Immature natural killer cell (primary cell): Measurements from ENCODE around the gene USP3. TPM values are rescaled to one million over a fixed set of nuclear protein-coding genes. Genes with fewer than 3 reads are reported as not detected.

Experiments
- DNase-seq, 3 donors: peaks; one replicate each; pipeline ENCODE4 v3.0.0; 2022; ENCODE audit warnings: mixed read lengths in 1 of 3
- H3K27ac Mint-ChIP-seq, 6 donors: one replicate each; pipeline ENCODE4 v1.8.0; 2020; ENCODE audit warnings: mixed read lengths in 6 of 6, mild to moderate bottlenecking in 5 of 6, inconsistent platforms in 4 of 6, moderate library complexity in 3 of 6
- H3K27me3 Mint-ChIP-seq, 3 donors: one replicate each; pipeline ENCODE4 v1.8.0; 2020 to 2021; ENCODE audit warnings: low read depth in 3 of 3, mild to moderate bottlenecking in 3 of 3, mixed read lengths in 3 of 3, moderate library complexity in 3 of 3, inconsistent platforms in 1 of 3
- H3K36me3 Mint-ChIP-seq, 3 donors: one replicate each; pipeline ENCODE4 v1.8.0; 2020; ENCODE audit warnings: mixed read lengths in 3 of 3, inconsistent platforms in 2 of 3, mild to moderate bottlenecking in 2 of 3
- H3K4me1 Mint-ChIP-seq, 2 donors: one replicate each; pipeline ENCODE4 v1.8.0; 2020; ENCODE audit warnings: inconsistent platforms in 2 of 2, mild to moderate bottlenecking in 2 of 2, mixed read lengths in 2 of 2, moderate library complexity in 1 of 2
- H3K4me3 Mint-ChIP-seq, 5 donors: one replicate each; pipeline ENCODE4 v1.8.0; 2020; ENCODE audit warnings: mild to moderate bottlenecking in 5 of 5, mixed read lengths in 5 of 5, inconsistent platforms in 3 of 5, moderate library complexity in 3 of 5
- H3K9me3 Mint-ChIP-seq, 6 donors: one replicate each; pipeline ENCODE4 v1.8.0; 2020; ENCODE audit warnings: mild to moderate bottlenecking in 6 of 6, mixed read lengths in 6 of 6, inconsistent platforms in 4 of 6, moderate library complexity in 3 of 6
- polyA plus RNA-seq, 3 donors: library from polyadenylated mRNA; unstranded; fragments of 300-500 nt; fragmentation: Illumina TruSeq; gene quantifications; one replicate each; pipeline ENCODE4 v1.2.3, GENCODE V29; 2021

Gene USP3
- polyA plus RNA-seq, 3 donors from 2014 or later: 24.7 to 39.1 (median 32.9) TPM

- DNase-seq: no peak
- H3K9me3 Mint-ChIP-seq: no peaks in the 10 kb centered on the region
- H3K36me3 Mint-ChIP-seq: peaks cover 0 to 7% (median 0%) of the 10 kb centered on the region in 3 donors
- H3K27me3 Mint-ChIP-seq: peaks cover 0 to 4% (median 0%) of the 10 kb centered on the region in 3 donors
- H3K4me1 Mint-ChIP-seq: peaks cover 35 to 77% of the 10 kb centered on the region in 2 donors
- H3K4me3 Mint-ChIP-seq: no peak overlapping the region
- H3K27ac Mint-ChIP-seq: no peak overlapping the region
Measured at GRCh38 chr15:63538876-63539275, 34.5 kb downstream of the USP3 start.

GRCh38 chr15:63539521-63539920, 35.1 kb downstream of the USP3 start:
- no peaks in the 10 kb centered on the region for H3K9me3 Mint-ChIP-seq
- peaks cover 0 to 4% (median 0%) of the 10 kb centered on the region in 3 donors for H3K27me3 Mint-ChIP-seq
- no peak for DNase-seq
- peaks cover 0 to 7% (median 0%) of the 10 kb centered on the region in 3 donors for H3K36me3 Mint-ChIP-seq
- H3K4me1 Mint-ChIP-seq: peaks cover 35 to 77% of the 10 kb centered on the region in 2 donors
- no peak overlapping the region for H3K4me3 Mint-ChIP-seq
- H3K27ac Mint-ChIP-seq: peak overlapping the region in 2 of 6 donors; percentile 15 to 35

- H3K4me3 Mint-ChIP-seq: no peak overlapping the region
- peaks cover 37 to 80% of the 10 kb centered on the region in 2 donors for H3K4me1 Mint-ChIP-seq
- no peak for DNase-seq
- peaks cover 0 to 4% (median 0%) of the 10 kb centered on the region in 3 donors for H3K27me3 Mint-ChIP-seq
- H3K36me3 Mint-ChIP-seq: peaks cover 0 to 7% (median 0%) of the 10 kb centered on the region in 3 donors
- H3K27ac Mint-ChIP-seq: peak overlapping the region in 3 of 6 donors; percentile 20 to 70 (median 32)
- H3K9me3 Mint-ChIP-seq: no peaks in the 10 kb centered on the region
Measured at GRCh38 chr15:63539998-63540397, 35.6 kb downstream of the USP3 start.

- Mint-ChIP-seq H3K9me3 (no peaks in the 10 kb centered on the region), H3K27ac (peak overlapping the region in 3 of 6 donors; percentile 20 to 70 (median 26)), H3K36me3 (peaks cover 0 to 7% (median 0%) of the 10 kb centered on the region in 3 donors), H3K27me3 (peaks cover 0 to 4% (median 0%) of the 10 kb centered on the region in 3 donors), H3K4me3 (no peak overlapping the region), H3K4me1 (peaks cover 34 to 80% of the 10 kb centered on the region in 2 donors)
- no peak for DNase-seq
Measured at GRCh38 chr15:63540449-63540848, 36.1 kb downstream of the USP3 start.

- no peak for DNase-seq
- Mint-ChIP-seq H3K27me3 (peaks cover 0 to 4% (median 2%) of the 10 kb centered on the region in 3 donors), H3K36me3 (peaks cover 0 to 7% (median 0%) of the 10 kb centered on the region in 3 donors), H3K27ac (peak overlapping the region; percentile 17 to 70 (median 43)), H3K4me3 (peak overlapping the region; percentile 0 to 62 (median 48)), H3K4me1 (peaks cover 24 to 61% of the 10 kb centered on the region in 2 donors), H3K9me3 (no peaks in the 10 kb centered on the region)
Measured at GRCh38 chr15:63544258-63545026, 40.0 kb downstream of the USP3 start.

- no peak for DNase-seq
- H3K4me1 Mint-ChIP-seq: peaks cover 16 to 54% of the 10 kb centered on the region in 2 donors
- no peak overlapping the region for H3K27ac Mint-ChIP-seq
- peaks cover 0 to 4% (median 2%) of the 10 kb centered on the region in 3 donors for H3K27me3 Mint-ChIP-seq
- no peaks in the 10 kb centered on the region for H3K9me3 Mint-ChIP-seq
- no peak overlapping the region for H3K4me3 Mint-ChIP-seq
- H3K36me3 Mint-ChIP-seq: peaks cover 0 to 2% (median 0%) of the 10 kb centered on the region in 3 donors
Measured at GRCh38 chr15:63545520-63545919, 41.1 kb downstream of the USP3 start.

- peaks cover 0 to 4% (median 3%) of the 10 kb centered on the region in 3 donors for H3K36me3 Mint-ChIP-seq
- peaks cover 0 to 4% (median 2%) of the 10 kb centered on the region in 3 donors for H3K27me3 Mint-ChIP-seq
- DNase-seq: no peak
- H3K4me3 Mint-ChIP-seq: no peak overlapping the region
- peaks cover 25 to 54% of the 10 kb centered on the region in 2 donors for H3K4me1 Mint-ChIP-seq
- no peak overlapping the region for H3K27ac Mint-ChIP-seq
- no peaks in the 10 kb centered on the region for H3K9me3 Mint-ChIP-seq
Measured at GRCh38 chr15:63551400-63551799, 47.0 kb downstream of the USP3 start.

GRCh38 chr15:63553388-63553791, 49.0 kb downstream of the USP3 start:
- DNase-seq: no peak
- Mint-ChIP-seq H3K27ac (peak overlapping the region; percentile 7 to 60 (median 49)), H3K4me1 (peaks cover 26 to 55% of the 10 kb centered on the region in 2 donors), H3K36me3 (peaks cover 0 to 11% (median 4%) of the 10 kb centered on the region in 3 donors), H3K27me3 (no peaks in the 10 kb centered on the region), H3K4me3 (peak overlapping the region in 1 of 5 donors; percentile 38), H3K9me3 (no peaks in the 10 kb centered on the region)

- Mint-ChIP-seq H3K4me1 (peaks cover 28 to 55% of the 10 kb centered on the region in 2 donors), H3K4me3 (no peak overlapping the region), H3K9me3 (no peaks in the 10 kb centered on the region), H3K36me3 (peaks cover 3 to 18% (median 8%) of the 10 kb centered on the region in 3 donors), H3K27me3 (no peaks in the 10 kb centered on the region), H3K27ac (peak overlapping the region in 4 of 6 donors; percentile 7 to 41 (median 28))
- DNase-seq: no peak
Measured at GRCh38 chr15:63554337-63554927, 50.0 kb downstream of the USP3 start.

- peaks cover 28 to 54% of the 10 kb centered on the region in 2 donors for H3K4me1 Mint-ChIP-seq
- peaks cover 8 to 23% (median 9%) of the 10 kb centered on the region in 3 donors for H3K36me3 Mint-ChIP-seq
- no peak overlapping the region for H3K4me3 Mint-ChIP-seq
- no peaks in the 10 kb centered on the region for H3K27me3 Mint-ChIP-seq
- DNase-seq: no peak
- no peaks in the 10 kb centered on the region for H3K9me3 Mint-ChIP-seq
- H3K27ac Mint-ChIP-seq: peak overlapping the region in 3 of 6 donors; percentile 7 to 60 (median 34)
Measured at GRCh38 chr15:63555507-63555906, 51.1 kb downstream of the USP3 start.

- Mint-ChIP-seq H3K4me3 (no peak overlapping the region), H3K27me3 (no peaks in the 10 kb centered on the region), H3K27ac (peak overlapping the region in 2 of 6 donors; percentile 6 to 30), H3K36me3 (peaks cover 8 to 27% (median 10%) of the 10 kb centered on the region in 3 donors), H3K4me1 (peaks cover 29 to 54% of the 10 kb centered on the region in 2 donors), H3K9me3 (no peaks in the 10 kb centered on the region)
- no peak for DNase-seq
Measured at GRCh38 chr15:63556246-63556645, 51.9 kb downstream of the USP3 start.

- no peak overlapping the region for H3K27ac Mint-ChIP-seq
- DNase-seq: no peak
- peaks cover 8 to 28% (median 10%) of the 10 kb centered on the region in 3 donors for H3K36me3 Mint-ChIP-seq
- no peaks in the 10 kb centered on the region for H3K27me3 Mint-ChIP-seq
- H3K9me3 Mint-ChIP-seq: no peaks in the 10 kb centered on the region
- H3K4me1 Mint-ChIP-seq: peaks cover 29 to 54% of the 10 kb centered on the region in 2 donors
- no peak overlapping the region for H3K4me3 Mint-ChIP-seq
Measured at GRCh38 chr15:63556736-63557135, 52.3 kb downstream of the USP3 start.

GRCh38 chr15:63559753-63560152, 55.4 kb downstream of the USP3 start:
- Mint-ChIP-seq H3K36me3 (peaks cover 10 to 43% (median 12%) of the 10 kb centered on the region in 3 donors), H3K4me3 (no peak overlapping the region), H3K27ac (no peak overlapping the region)

More at GRCh38 chr15:63559753-63560152, 55.4 kb downstream of the USP3 start:
- H3K4me1 Mint-ChIP-seq: peaks cover 10 to 26% of the 10 kb centered on the region in 2 donors
- H3K27me3 Mint-ChIP-seq: no peaks in the 10 kb centered on the region
- no peaks in the 10 kb centered on the region for H3K9me3 Mint-ChIP-seq
- DNase-seq: no peak
